ENCODE data around the gene SMIM9. TPM values are rescaled to one million over a fixed set of nuclear protein-coding genes. Genes with fewer than 3 reads are reported as not detected.

The SMIM9 gene
- total RNA-seq, 1 experiment from 2014 or later: not detected

DNA sequence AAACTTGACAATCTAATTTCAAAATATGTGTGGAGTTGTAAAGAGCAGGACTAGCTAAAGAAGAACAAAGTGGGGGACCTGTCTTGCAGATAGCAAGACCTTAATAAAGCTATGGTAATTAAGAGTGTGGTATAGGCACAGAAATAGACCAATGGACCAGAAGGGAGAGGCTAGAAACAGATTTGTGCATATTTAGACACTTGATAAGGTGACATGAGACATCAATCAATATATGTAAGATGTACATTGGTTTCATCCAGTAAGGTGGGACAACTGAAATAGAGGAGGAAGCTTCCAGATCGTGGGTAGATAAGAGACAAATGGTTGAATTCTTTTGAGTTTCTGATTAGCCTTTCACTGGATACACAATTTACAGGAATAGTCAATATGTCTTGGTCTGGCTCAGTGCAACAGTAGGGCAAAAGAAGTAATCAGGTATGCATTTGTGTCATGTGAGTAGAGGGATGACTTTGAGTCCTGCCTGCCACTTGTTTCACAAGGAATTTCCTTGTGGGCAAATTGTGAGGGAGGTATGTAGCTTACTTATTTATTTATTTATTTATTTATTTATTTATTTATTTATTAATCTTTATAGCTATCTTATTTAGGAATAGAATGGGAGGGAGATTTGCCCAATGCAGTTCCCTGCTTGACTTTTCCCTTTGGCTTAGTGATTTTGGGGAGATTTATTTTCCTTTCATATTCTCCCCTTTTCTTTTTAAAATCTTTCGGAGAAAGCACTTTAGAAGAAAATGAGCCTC lies 21.9 kb downstream of the SMIM9 start:
- CTCF ChIA-PET: no interaction called here
- Histone ChIP-seq H3K27ac (ENCODE audit: low read length) (no peak overlapping the region), H3K4me3 (ENCODE audit: low read depth in 2 of 2, low read length in 2 of 2) (no peak overlapping the region), H3K27me3 (ENCODE audit: control insufficient read depth, insufficient read depth, low read length) (no peaks in the 10 kb centered on the region), H3K36me3 (ENCODE audit: control insufficient read depth, insufficient read depth, low read length) (no peaks in the 10 kb centered on the region), H3K9me3 (ENCODE audit: control insufficient read depth, insufficient read depth, low read depth, low read length) (peaks cover 1% of the 10 kb centered on the region; the same call in 1 of the 2 replicates), H3K4me1 (ENCODE audit: control insufficient read depth, insufficient read depth, low read length) (peaks cover 8% of the 10 kb centered on the region)
- in situ Hi-C loops (cut with HindIII; ENCODE audit: low pct_unique_long_range_greater_than_20kb, low sequenced_read_pairs) (no loop called here), intact Hi-C loops (cut with micrococcal nuclease; ENCODE audit: unreplicated experiment) (no loop called here)
- ATAC-seq (no peak), DNase-seq (ENCODE audit: low read depth, low spot score) (no peak)
- POLR2A ChIA-PET: no interaction called here
- BruUV-seq (replicated peaks): no TSS peak
- TF ChIP-seq SIN3A (IDR thresholded peaks at IDR 0.05; ENCODE audit: borderline replicate concordance, insufficient read depth, low read depth, low read length): no peak
- no peak for TF ChIP-seq TCF7L2 (IDR thresholded peaks at IDR 0.05; ENCODE audit: low read depth, low read length)
- TF ChIP-seq, protein P1, sequence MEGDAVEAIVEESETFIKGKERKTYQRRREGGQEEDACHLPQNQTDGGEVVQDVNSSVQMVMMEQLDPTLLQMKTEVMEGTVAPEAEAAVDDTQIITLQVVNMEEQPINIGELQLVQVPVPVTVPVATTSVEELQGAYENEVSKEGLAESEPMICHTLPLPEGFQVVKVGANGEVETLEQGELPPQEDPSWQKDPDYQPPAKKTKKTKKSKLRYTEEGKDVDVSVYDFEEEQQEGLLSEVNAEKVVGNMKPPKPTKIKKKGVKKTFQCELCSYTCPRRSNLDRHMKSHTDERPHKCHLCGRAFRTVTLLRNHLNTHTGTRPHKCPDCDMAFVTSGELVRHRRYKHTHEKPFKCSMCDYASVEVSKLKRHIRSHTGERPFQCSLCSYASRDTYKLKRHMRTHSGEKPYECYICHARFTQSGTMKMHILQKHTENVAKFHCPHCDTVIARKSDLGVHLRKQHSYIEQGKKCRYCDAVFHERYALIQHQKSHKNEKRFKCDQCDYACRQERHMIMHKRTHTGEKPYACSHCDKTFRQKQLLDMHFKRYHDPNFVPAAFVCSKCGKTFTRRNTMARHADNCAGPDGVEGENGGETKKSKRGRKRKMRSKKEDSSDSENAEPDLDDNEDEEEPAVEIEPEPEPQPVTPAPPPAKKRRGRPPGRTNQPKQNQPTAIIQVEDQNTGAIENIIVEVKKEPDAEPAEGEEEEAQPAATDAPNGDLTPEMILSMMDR (IDR thresholded peaks at IDR 0.05): no peak
- no peak for TF ChIP-seq POLR2AphosphoS5 (IDR thresholded peaks at IDR 0.05; ENCODE audit: low read depth, low read length)
- TF ChIP-seq, protein P2, sequence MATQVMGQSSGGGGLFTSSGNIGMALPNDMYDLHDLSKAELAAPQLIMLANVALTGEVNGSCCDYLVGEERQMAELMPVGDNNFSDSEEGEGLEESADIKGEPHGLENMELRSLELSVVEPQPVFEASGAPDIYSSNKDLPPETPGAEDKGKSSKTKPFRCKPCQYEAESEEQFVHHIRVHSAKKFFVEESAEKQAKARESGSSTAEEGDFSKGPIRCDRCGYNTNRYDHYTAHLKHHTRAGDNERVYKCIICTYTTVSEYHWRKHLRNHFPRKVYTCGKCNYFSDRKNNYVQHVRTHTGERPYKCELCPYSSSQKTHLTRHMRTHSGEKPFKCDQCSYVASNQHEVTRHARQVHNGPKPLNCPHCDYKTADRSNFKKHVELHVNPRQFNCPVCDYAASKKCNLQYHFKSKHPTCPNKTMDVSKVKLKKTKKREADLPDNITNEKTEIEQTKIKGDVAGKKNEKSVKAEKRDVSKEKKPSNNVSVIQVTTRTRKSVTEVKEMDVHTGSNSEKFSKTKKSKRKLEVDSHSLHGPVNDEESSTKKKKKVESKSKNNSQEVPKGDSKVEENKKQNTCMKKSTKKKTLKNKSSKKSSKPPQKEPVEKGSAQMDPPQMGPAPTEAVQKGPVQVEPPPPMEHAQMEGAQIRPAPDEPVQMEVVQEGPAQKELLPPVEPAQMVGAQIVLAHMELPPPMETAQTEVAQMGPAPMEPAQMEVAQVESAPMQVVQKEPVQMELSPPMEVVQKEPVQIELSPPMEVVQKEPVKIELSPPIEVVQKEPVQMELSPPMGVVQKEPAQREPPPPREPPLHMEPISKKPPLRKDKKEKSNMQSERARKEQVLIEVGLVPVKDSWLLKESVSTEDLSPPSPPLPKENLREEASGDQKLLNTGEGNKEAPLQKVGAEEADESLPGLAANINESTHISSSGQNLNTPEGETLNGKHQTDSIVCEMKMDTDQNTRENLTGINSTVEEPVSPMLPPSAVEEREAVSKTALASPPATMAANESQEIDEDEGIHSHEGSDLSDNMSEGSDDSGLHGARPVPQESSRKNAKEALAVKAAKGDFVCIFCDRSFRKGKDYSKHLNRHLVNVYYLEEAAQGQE (IDR thresholded peaks at IDR 0.05; ENCODE audit: insufficient read depth in 1 of 2, low read depth in 2 of 2, low read length in 1 of 2): no peak

DNA sequence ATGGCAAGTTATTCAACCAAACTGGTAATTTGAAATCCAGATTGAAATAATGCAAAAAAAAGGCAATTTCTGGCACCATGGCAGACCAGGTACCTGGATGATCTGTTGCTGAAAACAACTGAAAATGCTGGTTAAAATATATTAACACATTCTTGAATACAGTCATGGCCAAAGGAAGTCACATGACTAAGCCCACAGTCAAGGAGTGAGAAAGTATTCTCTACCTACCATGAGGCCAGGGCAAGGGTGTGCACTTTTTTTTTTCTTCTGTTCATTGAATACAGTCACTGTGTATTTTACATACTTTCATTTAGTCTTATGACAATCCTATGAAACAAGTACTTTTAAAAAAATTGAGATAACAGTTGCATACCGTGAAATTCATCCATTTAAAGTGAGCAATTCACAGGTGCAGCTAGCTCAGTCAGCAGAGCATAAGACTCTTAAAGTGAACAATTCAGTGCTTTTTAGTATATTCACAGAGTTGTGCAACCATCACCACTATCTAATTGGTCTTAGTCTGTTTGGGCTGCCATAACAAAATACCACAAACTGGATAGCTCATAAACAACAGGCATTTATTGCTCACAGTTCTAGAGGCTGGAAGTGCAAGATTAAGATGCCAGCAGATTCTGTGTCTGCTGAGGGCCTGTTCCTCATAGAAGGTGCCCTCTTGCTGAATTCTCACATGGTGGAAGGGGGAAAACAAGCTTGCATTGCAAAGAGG lies 24.4 kb downstream of the SMIM9 start:
- in situ Hi-C loops (cut with HindIII; ENCODE audit: low pct_unique_long_range_greater_than_20kb, low sequenced_read_pairs) (no loop called here), intact Hi-C loops (cut with micrococcal nuclease; ENCODE audit: unreplicated experiment) (no loop called here)
- Histone ChIP-seq H3K4me1 (ENCODE audit: control insufficient read depth, insufficient read depth, low read length) (peaks cover 6% of the 10 kb centered on the region), H3K9me3 (ENCODE audit: control insufficient read depth, insufficient read depth, low read depth, low read length) (peaks cover 8% of the 10 kb centered on the region; the same call in 1 of the 2 replicates), H3K27ac (ENCODE audit: low read length) (no peak overlapping the region), H3K36me3 (ENCODE audit: control insufficient read depth, insufficient read depth, low read length) (no peaks in the 10 kb centered on the region), H3K27me3 (ENCODE audit: control insufficient read depth, insufficient read depth, low read length) (no peaks in the 10 kb centered on the region), H3K4me3 (ENCODE audit: low read depth in 2 of 2, low read length in 2 of 2) (no peak overlapping the region)
- POLR2A ChIA-PET: no interaction called here
- BruUV-seq (replicated peaks): no TSS peak
- TF ChIP-seq, protein P1 (IDR thresholded peaks at IDR 0.05): no peak
- TF ChIP-seq SIN3A (IDR thresholded peaks at IDR 0.05; ENCODE audit: borderline replicate concordance, insufficient read depth, low read depth, low read length): no peak
- TF ChIP-seq POLR2AphosphoS5 (IDR thresholded peaks at IDR 0.05; ENCODE audit: low read depth, low read length): no peak
- TF ChIP-seq, protein P2 (IDR thresholded peaks at IDR 0.05; ENCODE audit: insufficient read depth in 1 of 2, low read depth in 2 of 2, low read length in 1 of 2): no peak
- no peak for TF ChIP-seq TCF7L2 (IDR thresholded peaks at IDR 0.05; ENCODE audit: low read depth, low read length)
- CTCF ChIA-PET: no interaction called here
- ATAC-seq (no peak), DNase-seq (ENCODE audit: low read depth, low spot score) (no peak)
